H1 (cell line): Measurements from ENCODE around the gene DPYSL4. TPM values are rescaled to one million over a fixed set of nuclear protein-coding genes. Genes with fewer than 3 reads are reported as not detected.

Source experiments
- CTCF ChIA-PET: fragments of 300-600 bp; sonication (Branson Sonifier 250); formaldehyde crosslinking; loops from one replicate; lab custom pipeline; 2021; ENCODE audit not compliant: partially characterized antibody; lab: Charles Lee
- POLR2A ChIA-PET: fragments of 300-600 bp; sonication (Branson Sonifier 250); formaldehyde crosslinking; loops from one replicate; lab custom pipeline; 2021; ENCODE audit warnings: inconsistent platforms; ENCODE audit not compliant: partially characterized antibody; lab: Charles Lee
- DNase-seq, 2 experiments: peaks; one replicate each; pipeline versions ENCODE4 v3.0.0 to v3.0.0-alpha.2; 2010 to 2022; ENCODE audit warnings: low spot score in 2 of 2, low read depth in 1 of 2, mixed read lengths in 1 of 2
- FAIRE-seq: peaks from 2 replicates; lab custom pipeline; 2011; peaks lifted over from hg19 to GRCh38; lab: Jason Lieb, UNC
- H2AFZ ChIP-seq: 2 replicates; pipeline ENCODE4 v1.8.1; 2012; ENCODE audit warnings: low read length, inconsistent platforms
- H2AK5ac ChIP-seq: 2 replicates; pipeline ENCODE4 v1.6.1; 2013; ENCODE audit warnings: low read depth, low read length
- H2BK120ac ChIP-seq: replicated peaks from 2 replicates; pipeline ENCODE3; 2013; ENCODE audit warnings: low read depth, low read length, inconsistent platforms
- H2BK12ac ChIP-seq: 2 replicates; pipeline ENCODE4 v1.6.1; 2013; ENCODE audit warnings: low read depth, low read length
- H2BK15ac ChIP-seq: 2 replicates; pipeline ENCODE4 v1.6.1; 2013; ENCODE audit warnings: low read length
- H2BK20ac ChIP-seq: 2 replicates; pipeline ENCODE4 v1.6.1; 2013; ENCODE audit warnings: low read length
- H2BK5ac ChIP-seq: 2 replicates; pipeline ENCODE4 v1.6.1; 2013; ENCODE audit warnings: low read depth, low read length
- H3K14ac ChIP-seq: 2 replicates; pipeline ENCODE4 v1.6.1; 2013; ENCODE audit warnings: inconsistent platforms; ENCODE audit not compliant: insufficient read length
- H3K18ac ChIP-seq: 2 replicates; pipeline ENCODE4 v1.6.1; 2013; ENCODE audit warnings: low read length; ENCODE audit errors: extremely low read depth
- H3K23ac ChIP-seq: 2 replicates; pipeline ENCODE4 v1.6.1; 2013; ENCODE audit warnings: inconsistent platforms; ENCODE audit not compliant: insufficient read length
- H3K23me2 ChIP-seq: 2 replicates; pipeline ENCODE4 v1.6.1; 2013; ENCODE audit warnings: low read depth, low read length
- H3K27ac ChIP-seq: 2 replicates; pipeline ENCODE4 v1.6.1; 2011; ENCODE audit warnings: low read depth, low read length, inconsistent platforms
- H3K27me3 ChIP-seq, 4 experiments: replicated peaks in 1 of 4; 1 replicate in 1 of 4; 2 replicates in 3 of 4; pipeline versions ENCODE4 v1.6.1 to v1.8.1; 2011 to 2013; ENCODE audit warnings: low read length in 3 of 4, mild to moderate bottlenecking in 3 of 4, inconsistent platforms in 2 of 4, mixed read lengths in 2 of 4, moderate library complexity in 1 of 4; ENCODE audit not compliant: control insufficient read depth in 3 of 4, insufficient read depth in 3 of 4; ENCODE audit errors: extremely low read depth in 1 of 4
- H3K36me3 ChIP-seq, 4 experiments: 2 replicates each; pipeline versions ENCODE4 v1.6.1 to v1.8.1; 2011 to 2013; ENCODE audit warnings: mild to moderate bottlenecking in 4 of 4, low read length in 3 of 4, moderate library complexity in 2 of 4, control low read depth in 1 of 4, inconsistent platforms in 1 of 4; ENCODE audit not compliant: insufficient read depth in 4 of 4, control insufficient read depth in 2 of 4
- H3K4ac ChIP-seq: replicated peaks from 2 replicates; pipeline ENCODE3; 2013; ENCODE audit warnings: low read length, low read depth, mixed read lengths, inconsistent platforms; ENCODE audit not compliant: insufficient read length
- H3K4me1 ChIP-seq, 4 experiments: replicated peaks in 1 of 4; 1 replicate in 1 of 4; 2 replicates in 3 of 4; pipeline versions ENCODE4 v1.6.1 to v1.8.1; 2011 to 2013; ENCODE audit warnings: low read length in 3 of 4, inconsistent platforms in 2 of 4, mixed read lengths in 1 of 4; ENCODE audit not compliant: insufficient read depth in 4 of 4, control insufficient read depth in 3 of 4
- H3K4me2 ChIP-seq, 2 experiments: 2 replicates each; pipeline versions ENCODE4 v1.6.1 to v1.8.1; 2011 to 2013; ENCODE audit warnings: low read depth in 2 of 2, low read length in 2 of 2, control low read depth in 1 of 2, inconsistent platforms in 1 of 2, mild to moderate bottlenecking in 1 of 2; ENCODE audit not compliant: insufficient read depth in 1 of 2
- H3K4me3 ChIP-seq, 4 experiments: fragments of 200-600, 300-600 bp in 1 of 4; sonication (generic), shearing (Covaris generic), sonication (Bioruptor Twin) in 1 of 4; 2 replicates each; pipeline versions ENCODE4 v1.5.1 to v1.8.1; 2011 to 2016; ENCODE audit warnings: low read length in 4 of 4, low read depth in 3 of 4, control low read depth in 2 of 4, inconsistent platforms in 2 of 4, mild to moderate bottlenecking in 2 of 4, mixed read lengths in 1 of 4, moderate library complexity in 1 of 4; ENCODE audit not compliant: insufficient read depth in 2 of 4; ENCODE audit errors: extremely low read depth in 1 of 4
- H3K56ac ChIP-seq: replicated peaks from 2 replicates; pipeline ENCODE3; 2013; ENCODE audit warnings: low read depth, mild to moderate bottlenecking, mixed read lengths, low read length, inconsistent platforms; ENCODE audit not compliant: insufficient read length
- H3K79me1 ChIP-seq: 2 replicates; pipeline ENCODE4 v1.6.1; 2013; ENCODE audit warnings: low read depth, low read length, control low read depth
- H3K79me2 ChIP-seq, 2 experiments: 2 replicates each; pipeline versions ENCODE4 v1.6.1 to v1.8.1; 2012 to 2013; ENCODE audit warnings: low read length in 2 of 2, mild to moderate bottlenecking in 2 of 2, inconsistent platforms in 1 of 2; ENCODE audit not compliant: insufficient read depth in 2 of 2, control insufficient read depth in 1 of 2
- H3K9ac ChIP-seq, 4 experiments: replicated peaks in 1 of 4; 1 replicate in 1 of 4; 2 replicates in 3 of 4; pipeline versions ENCODE4 v1.6.1 to v1.8.1; 2011 to 2013; ENCODE audit warnings: low read depth in 3 of 4, low read length in 3 of 4, control low read depth in 2 of 4, mild to moderate bottlenecking in 2 of 4, moderate library complexity in 2 of 4, inconsistent platforms in 1 of 4; ENCODE audit errors: extremely low read depth in 1 of 4
- H3K9me3 ChIP-seq, 2 experiments: 2 replicates each; pipeline versions ENCODE4 v1.6.1 to v1.8.1; 2012 to 2013; ENCODE audit warnings: mild to moderate bottlenecking in 2 of 2, moderate library complexity in 2 of 2, control low read depth in 1 of 2, inconsistent platforms in 1 of 2, low read depth in 1 of 2, low read length in 1 of 2, mixed read lengths in 1 of 2; ENCODE audit not compliant: insufficient read depth in 2 of 2
- H4K20me1 ChIP-seq, 2 experiments: replicated peaks in 1 of 2; 2 replicates each; pipeline versions ENCODE3 to v1.8.1; 2011 to 2013; ENCODE audit warnings: inconsistent platforms in 2 of 2, low read length in 2 of 2, mild to moderate bottlenecking in 1 of 2; ENCODE audit not compliant: insufficient read depth in 2 of 2, control insufficient read depth in 1 of 2
- H4K5ac ChIP-seq: 2 replicates; pipeline ENCODE4 v1.6.1; 2013; ENCODE audit warnings: low read length, low read depth, mixed read lengths, inconsistent platforms; ENCODE audit not compliant: insufficient read length
- H4K8ac ChIP-seq: 2 replicates; pipeline ENCODE4 v1.8.0; 2013; ENCODE audit warnings: mild to moderate bottlenecking, moderate library complexity, low read length, inconsistent platforms; ENCODE audit not compliant: insufficient read depth; ENCODE audit errors: extremely low read depth
- H4K91ac ChIP-seq: replicated peaks from 2 replicates; pipeline ENCODE3; 2013; ENCODE audit warnings: low read length, mixed read lengths, inconsistent platforms; ENCODE audit not compliant: insufficient read length
- BACH1 ChIP-seq: IDR thresholded peaks from 2 replicates; pipeline ENCODE4 v1.6.1; 2012; ENCODE audit warnings: low read length, improper control_type of control experiment
- EZH2 ChIP-seq: fragments of 200-600 bp; sonication (generic); IDR thresholded peaks from 2 replicates; pipeline ENCODE4 v1.7.1; 2012; ENCODE audit warnings: low read depth, mild to moderate bottlenecking, moderate library complexity, low read length, inconsistent platforms; ENCODE audit not compliant: severe bottlenecking
- MAX ChIP-seq: IDR thresholded peaks from 2 replicates; pipeline ENCODE4 v1.6.1; 2012; ENCODE audit warnings: inconsistent platforms
- POU5F1 ChIP-seq: IDR thresholded peaks from 2 replicates; pipeline ENCODE4 v1.6.1; 2011; ENCODE audit warnings: low read depth, mild to moderate bottlenecking, low read length, moderate library complexity
- RBBP5 ChIP-seq: IDR thresholded peaks from 2 replicates; pipeline ENCODE4 v1.7.1; 2012; ENCODE audit warnings: low read depth, mild to moderate bottlenecking, inconsistent platforms, low read length, moderate library complexity, borderline replicate concordance
- RXRA ChIP-seq: IDR thresholded peaks from 2 replicates; pipeline ENCODE4 v1.6.1; 2011; ENCODE audit warnings: low read depth, mild to moderate bottlenecking, low read length, moderate library complexity; ENCODE audit not compliant: insufficient read depth
- SAP30 ChIP-seq: fragments of 300-600 bp; sonication (generic); IDR thresholded peaks from 2 replicates; pipeline ENCODE4 v1.7.1; 2012; ENCODE audit warnings: low read length, moderate library complexity, mild to moderate bottlenecking, inconsistent platforms; ENCODE audit not compliant: insufficient read depth, insufficient replicate concordance
- SIRT6 ChIP-seq: IDR thresholded peaks from one replicate; pipeline ENCODE4 v1.7.1; 2012; ENCODE audit warnings: low read length, inconsistent platforms
- SIX5 ChIP-seq: IDR thresholded peaks from 2 replicates; pipeline ENCODE4 v1.6.1; 2011; ENCODE audit warnings: mild to moderate bottlenecking, low read depth, low read length
- SP4 ChIP-seq: IDR thresholded peaks from 2 replicates; pipeline ENCODE4 v1.6.1; 2012; ENCODE audit warnings: low read length, inconsistent platforms
- TAF1 ChIP-seq: IDR thresholded peaks from 2 replicates; pipeline ENCODE4 v1.6.1; 2011; ENCODE audit warnings: mild to moderate bottlenecking, low read depth, low read length
- ZNF274 ChIP-seq: IDR thresholded peaks from 2 replicates; pipeline ENCODE4 v1.7.0; 2012; ENCODE audit warnings: low read length, borderline replicate concordance; ENCODE audit errors: extremely low read depth
- WGBS, 2 experiments: shearing (Covaris generic) in 1 of 2; methylation state at CpG; one replicate each; pipeline versions ENCODE4 v1.1.6 to v1.1.7; 2013 to 2015; ENCODE audit warnings: low lambda C conversion rate in 2 of 2, mixed read lengths in 2 of 2, inconsistent platforms in 1 of 2, low coverage in 1 of 2, missing lambda C conversion rate in 1 of 2; ENCODE audit not compliant: insufficient replicate concordance in 2 of 2, insufficient coverage in 1 of 2, insufficient read length in 1 of 2; ENCODE audit errors: extremely low coverage in 1 of 2, missing lambda C conversion rate in 1 of 2; 5-methylcytosine and 5-hydroxymethylcytosine counted together
- polyA plus RNA-seq, 7 experiments: library from polyadenylated mRNA; depleted of rRNA in 3 of 7; stranded (reverse) in 5 of 7; unstranded in 2 of 7; fragments of >200 nt in 5 of 7; fragments of 200-250 nt in 2 of 7; gene quantifications; 1 replicate in 5 of 7; 2 replicates in 1 of 7; 4 replicates in 1 of 7; pipeline versions ENCODE4 v1.2.1 to v1.2.3, GENCODE V29; 2011 to 2013; ENCODE audit warnings: missing spikeins in 2 of 7, mixed read lengths in 2 of 7
- total RNA-seq: library from RNA; stranded (reverse); fragmentation: NEBNext Ultra II Directional; extraction: Animal tissue kit (Norgen Biotek cat#: 25700); gene quantifications from 2 replicates; pipeline ENCODE4 v1.2.1, GENCODE V29; 2021

Gene DPYSL4
- total and polyA plus RNA-seq, 2 of the 8 experiments (the other 6 are each of a cell fraction or from before 2014, with no cell fraction given) = 12.9 to 15.2 TPM

- H4K20me1 ChIP-seq = peaks cover 0 to 2% of the 10 kb centered on the region in 2 experiments
- no peak overlapping the region for H3K14ac ChIP-seq
- no peak for TF ChIP-seq SIX5
- no peak for TF ChIP-seq EZH2
- TF ChIP-seq RXRA = no peak
- no peak for TF ChIP-seq TAF1
- no peak for TF ChIP-seq MAX
- TF ChIP-seq SP4 = no peak
- TF ChIP-seq POU5F1 = no peak
- TF ChIP-seq SAP30 = no peak
- TF ChIP-seq BACH1 = no peak
- no peak for TF ChIP-seq RBBP5
- TF ChIP-seq ZNF274 = no peak
- TF ChIP-seq SIRT6 = no peak
- H3K18ac ChIP-seq = no peak overlapping the region
- H3K4ac ChIP-seq = no peak overlapping the region
- FAIRE-seq = no peak
- H4K91ac ChIP-seq = no peak overlapping the region
- H4K8ac ChIP-seq = peak overlapping the region; percentile 37; the same call in 1 of the 2 replicates
- no peak overlapping the region for H2BK20ac ChIP-seq
- no peaks in the 10 kb centered on the region for H3K23me2 ChIP-seq
- H3K27me3 ChIP-seq = no peaks in the 10 kb centered on the region; a peak in 1 of 7 replicates
- H3K4me1 ChIP-seq = peaks cover 0 to 3% (median 2%) of the 10 kb centered on the region in 4 experiments; a peak in 4 of 7 replicates
- no peaks in the 10 kb centered on the region for H3K36me3 ChIP-seq
- CTCF ChIA-PET = interaction anchor here (1.3 kb wide), 1 partner anchor 18 kb away, joined by 3 read pairs; no protein-coding TSS in a partner anchor
- H2BK15ac ChIP-seq = no peak overlapping the region
- WGBS, 2 experiments = 87% methylated on average over 36 of the region's 36 CpGs; no CpG with 5 or more reads in 1 of the 2 experiments
- no peak overlapping the region for H2BK5ac ChIP-seq
- H3K56ac ChIP-seq = no peak overlapping the region
- no peaks in the 10 kb centered on the region for H3K9me3 ChIP-seq
- POLR2A ChIA-PET = interaction anchor here (1.0 kb wide), 1 partner anchor 24 kb away, joined by 3 read pairs; no protein-coding TSS in a partner anchor
- DNase-seq = no peak
- no peak overlapping the region for H2AK5ac ChIP-seq
- H2BK12ac ChIP-seq = no peak overlapping the region
- no peak overlapping the region for H3K27ac ChIP-seq
- H3K79me2 ChIP-seq = no peaks in the 10 kb centered on the region
- no peak overlapping the region for H4K5ac ChIP-seq
- H2BK120ac ChIP-seq = no peak overlapping the region
- H3K79me1 ChIP-seq = no peaks in the 10 kb centered on the region
- H3K4me3 ChIP-seq = no peak overlapping the region
- no peak overlapping the region for H3K23ac ChIP-seq
- H2AFZ ChIP-seq = no peak overlapping the region
- no peak overlapping the region for H3K9ac ChIP-seq
- no peak overlapping the region for H3K4me2 ChIP-seq
Measured at GRCh38 chr10:132229834-132230556, 43.2 kb downstream of the DPYSL4 start.
